SK-N-SH (cell line): ENCODE measurements around the gene MORF4L1. TPM values are rescaled to one million over a fixed set of nuclear protein-coding genes. Genes with fewer than 3 reads are reported as not detected.

Experiments used
- CTCF ChIA-PET: fragments of 300-600, 350-600 bp; formaldehyde crosslinking; extraction: SDS; loops from one replicate; lab custom pipeline; 2021; lab: Yijun Ruan, JAX
- POLR2A ChIA-PET: fragments of 350-600 bp; sonication (Branson Sonifier 250); formaldehyde crosslinking; extraction: SDS; loops from one replicate; lab custom pipeline; 2020; ENCODE audit warnings: antibody characterized with exemption, inconsistent platforms; lab: Yijun Ruan, JAX
- DNase-seq: peaks from one replicate; pipeline ENCODE4 v3.0.0; 2012
- H2AFZ ChIP-seq: fragments of 200-600 bp; sonication (generic); 2 replicates; pipeline ENCODE4 v1.8.1; 2016; ENCODE audit warnings: antibody characterized with exemption, mild to moderate bottlenecking, low read depth
- H3F3A ChIP-seq: fragments of 200-600 bp; sonication (generic); replicated peaks from 2 replicates; pipeline ENCODE3; 2016; ENCODE audit warnings: antibody characterized with exemption, mild to moderate bottlenecking; ENCODE audit not compliant: insufficient read depth
- H3K27ac ChIP-seq, 2 experiments: fragments of 200-500 bp in 1 of 2; fragments of 200-600 bp in 1 of 2; sonication (Bioruptor generic) in 1 of 2; sonication (generic), shearing (Covaris generic) in 1 of 2; 2 replicates each; pipeline versions ENCODE4 v1.5.1 to v1.6.1; 2014 to 2016; ENCODE audit warnings: low read depth in 2 of 2, inconsistent platforms in 1 of 2, low read length in 1 of 2, mild to moderate bottlenecking in 1 of 2, mixed read lengths in 1 of 2
- H3K27me3 ChIP-seq: fragments of 200-600 bp; sonication (generic), shearing (Covaris generic); 2 replicates; pipeline ENCODE4 v1.6.1; 2016; ENCODE audit warnings: mixed run types; ENCODE audit not compliant: insufficient read depth
- H3K36me3 ChIP-seq, 2 experiments: fragments of 200-500 bp in 1 of 2; fragments of 200-600 bp in 1 of 2; sonication (Bioruptor generic) in 1 of 2; sonication (generic) in 1 of 2; replicated peaks in 1 of 2; 2 replicates each; pipeline versions ENCODE3 to v1.5.1; 2014 to 2016; ENCODE audit warnings: low read length in 1 of 2, mild to moderate bottlenecking in 1 of 2; ENCODE audit not compliant: insufficient read depth in 2 of 2, control insufficient read depth in 1 of 2
- H3K4me1 ChIP-seq, 2 experiments: fragments of 200-500 bp in 1 of 2; fragments of 200-600 bp in 1 of 2; sonication (Bioruptor generic) in 1 of 2; sonication (generic), shearing (Covaris generic) in 1 of 2; 2 replicates each; pipeline versions ENCODE4 v1.5.1 to v1.6.1; 2014 to 2016; ENCODE audit warnings: low read depth in 1 of 2, low read length in 1 of 2, mixed run types in 1 of 2; ENCODE audit not compliant: insufficient read depth in 2 of 2, control insufficient read depth in 1 of 2
- H3K4me2 ChIP-seq: fragments of 200-600 bp; sonication (generic), shearing (Covaris generic); 2 replicates; pipeline ENCODE4 v1.6.1; 2017; ENCODE audit warnings: mixed run types
- H3K4me3 ChIP-seq, 2 experiments: fragments of 200-500 bp in 1 of 2; fragments of 200-600 bp in 1 of 2; sonication (Bioruptor generic) in 1 of 2; sonication (generic), shearing (Covaris generic) in 1 of 2; 2 replicates each; pipeline versions ENCODE4 v1.5.1 to v1.8.1; 2014 to 2016; ENCODE audit warnings: low read depth in 2 of 2, inconsistent platforms in 1 of 2, low read length in 1 of 2, mild to moderate bottlenecking in 1 of 2, mixed read lengths in 1 of 2, moderate library complexity in 1 of 2
- H3K79me2 ChIP-seq: fragments of 200-600 bp; sonication (generic); 2 replicates; pipeline ENCODE4 v1.8.1; 2017; ENCODE audit warnings: mild to moderate bottlenecking; ENCODE audit not compliant: insufficient read depth
- H3K9ac ChIP-seq: fragments of 200-600 bp; sonication (generic); 2 replicates; pipeline ENCODE4 v1.6.1; 2017; ENCODE audit warnings: mixed run types
- H3K9me2 ChIP-seq: fragments of 200-600 bp; sonication (generic); 2 replicates; pipeline ENCODE4 v1.6.1; 2017; ENCODE audit warnings: mixed run types
- H3K9me3 ChIP-seq: fragments of 200-600 bp; sonication (generic); 2 replicates; pipeline ENCODE4 v1.6.1; 2017; ENCODE audit warnings: mixed run types, mild to moderate bottlenecking, moderate library complexity
- H4K20me1 ChIP-seq: fragments of 200-600 bp; sonication (generic); 2 replicates; pipeline ENCODE4 v1.6.1; 2017; ENCODE audit warnings: mild to moderate bottlenecking, mixed run types; ENCODE audit not compliant: insufficient read depth
- ELF1 ChIP-seq: IDR thresholded peaks from 2 replicates; pipeline ENCODE4 v1.4.0; 2012
- EP300 ChIP-seq, 2 experiments: IDR thresholded peaks; 2 replicates each; pipeline versions ENCODE4 v1.4.0 to v1.6.1; 2012; ENCODE audit warnings: borderline replicate concordance in 1 of 2, low read depth in 1 of 2, low read length in 1 of 2
- EZH2phosphoT487 ChIP-seq: fragments of 200-600 bp; sonication (generic); IDR thresholded peaks from 2 replicates; pipeline ENCODE4 v1.6.1; 2017; ENCODE audit warnings: low read depth, mixed run types, mild to moderate bottlenecking, antibody characterized with exemption, moderate library complexity, borderline replicate concordance
- FOSL2 ChIP-seq: IDR thresholded peaks from 2 replicates; pipeline ENCODE4 v1.4.0; 2012; ENCODE audit warnings: low read depth, mild to moderate bottlenecking, moderate library complexity, borderline replicate concordance
- GABPA ChIP-seq: IDR thresholded peaks from 2 replicates; pipeline ENCODE4 v1.4.0; 2012; ENCODE audit warnings: low read depth, mild to moderate bottlenecking
- GATA2 ChIP-seq: sonication (generic); formaldehyde crosslinking; IDR thresholded peaks from 2 replicates; pipeline ENCODE4 v1.5.0; 2020; ENCODE audit warnings: mild to moderate bottlenecking, missing genetic modification reagents
- IRF3 ChIP-seq: fragments of 150-350 bp; IDR thresholded peaks from 2 replicates; pipeline ENCODE4 v1.6.1; 2016; ENCODE audit warnings: mild to moderate bottlenecking, low read depth, low read length
- JUND ChIP-seq: IDR thresholded peaks from 2 replicates; pipeline ENCODE4 v1.4.0; 2012
- NFIC ChIP-seq: IDR thresholded peaks from 2 replicates; pipeline ENCODE4 v1.4.0; 2012; ENCODE audit warnings: borderline replicate concordance
- RAD21 ChIP-seq: IDR thresholded peaks from 2 replicates; pipeline ENCODE4 v1.6.1; 2012; ENCODE audit warnings: mild to moderate bottlenecking, low read length
- RFX5 ChIP-seq: IDR thresholded peaks from 2 replicates; pipeline ENCODE4 v1.6.1; 2012; ENCODE audit warnings: mild to moderate bottlenecking, improper control_type of control experiment, low read length
- SIN3A ChIP-seq: IDR thresholded peaks from 2 replicates; pipeline ENCODE4 v1.6.1; 2012; ENCODE audit warnings: low read depth, mild to moderate bottlenecking, low read length, moderate library complexity, borderline replicate concordance
- USF1 ChIP-seq: IDR thresholded peaks from 2 replicates; pipeline ENCODE4 v1.4.0; 2012; ENCODE audit warnings: low read depth, borderline replicate concordance
- ZBTB33 ChIP-seq: IDR thresholded peaks from 2 replicates; pipeline ENCODE4 v1.4.0; 2012; ENCODE audit warnings: low read depth, borderline replicate concordance
- WGBS: methylation state at CpG from one replicate; pipeline ENCODE4 v1.1.6; 2017; ENCODE audit warnings: low lambda C conversion rate; 5-methylcytosine and 5-hydroxymethylcytosine counted together
- polyA plus RNA-seq, 3 experiments: library from polyadenylated mRNA; depleted of rRNA; stranded (reverse); fragments of >200 nt; gene quantifications; 2 replicates each; pipeline ENCODE4 v1.2.3, GENCODE V29; 2012

The MORF4L1 gene
- polyA plus RNA-seq, 1 of the 3 experiments (the other 2 are of a cell fraction): 163 TPM

GRCh38 chr15:78915341-78916087 lies 42.8 kb downstream of the MORF4L1 start:
- ChIA-PET CTCF (interaction anchor here (1.3 to 2.7 kb wide), 2 partner anchors 113 to 269 kb away, joined by 6 to 9 read pairs; no protein-coding TSS in a partner anchor), POLR2A (interaction anchor here (0.5 kb wide), 1 partner anchor 70 kb away, joined by 5 read pairs; no protein-coding TSS in a partner anchor)
- peaks cover 48 to 59% of the 10 kb centered on the region in 2 experiments for H3K36me3 ChIP-seq
- no peak overlapping the region for H3K4me3 ChIP-seq
- peaks cover 0 to 8% of the 10 kb centered on the region in 2 experiments; a peak in 1 of 4 replicates for H3K4me1 ChIP-seq
- peaks cover 58% of the 10 kb centered on the region; the same call in 1 of the 2 replicates for H3K79me2 ChIP-seq
- no peak for DNase-seq
- H3K9ac ChIP-seq: no peak overlapping the region
- WGBS: 93% methylated on average over 12 of the region's 12 CpGs
- H4K20me1 ChIP-seq: peaks cover 40% of the 10 kb centered on the region; the same call in 1 of the 2 replicates
- peaks cover 19% of the 10 kb centered on the region for H3F3A ChIP-seq
- H3K27me3 ChIP-seq: no peaks in the 10 kb centered on the region
- no peaks in the 10 kb centered on the region for H3K9me2 ChIP-seq
- H3K9me3 ChIP-seq: no peaks in the 10 kb centered on the region
- no peak overlapping the region for H2AFZ ChIP-seq
- TF ChIP-seq IRF3 (no peak), RFX5 (no peak), ZBTB33 (no peak), USF1 (no peak), SIN3A (no peak), FOSL2 (no peak), EZH2phosphoT487 (no peak), ELF1 (no peak), EP300 (IDR thresholded peaks at IDR 0.05; ENCODE audit: borderline replicate concordance in 1 of 2, low read depth in 1 of 2, low read length in 1 of 2) (no peak), JUND (no peak), GATA2 (no peak), GABPA (no peak), RAD21 (no peak), NFIC (no peak)
- TF ChIP-seq, all 33 proteins: peak for 0
- no peak overlapping the region for H3K4me2 ChIP-seq
- H3K27ac ChIP-seq: no peak overlapping the region; a peak in 1 of 4 replicates
